Fibroblast of skin of abdomen (primary cell): ENCODE results near the gene CD209.

Experiments used
- DNase-seq: peaks from one replicate; pipeline ENCODE4 v3.0.0-alpha.2; 2013

The CD209 gene

DNA sequence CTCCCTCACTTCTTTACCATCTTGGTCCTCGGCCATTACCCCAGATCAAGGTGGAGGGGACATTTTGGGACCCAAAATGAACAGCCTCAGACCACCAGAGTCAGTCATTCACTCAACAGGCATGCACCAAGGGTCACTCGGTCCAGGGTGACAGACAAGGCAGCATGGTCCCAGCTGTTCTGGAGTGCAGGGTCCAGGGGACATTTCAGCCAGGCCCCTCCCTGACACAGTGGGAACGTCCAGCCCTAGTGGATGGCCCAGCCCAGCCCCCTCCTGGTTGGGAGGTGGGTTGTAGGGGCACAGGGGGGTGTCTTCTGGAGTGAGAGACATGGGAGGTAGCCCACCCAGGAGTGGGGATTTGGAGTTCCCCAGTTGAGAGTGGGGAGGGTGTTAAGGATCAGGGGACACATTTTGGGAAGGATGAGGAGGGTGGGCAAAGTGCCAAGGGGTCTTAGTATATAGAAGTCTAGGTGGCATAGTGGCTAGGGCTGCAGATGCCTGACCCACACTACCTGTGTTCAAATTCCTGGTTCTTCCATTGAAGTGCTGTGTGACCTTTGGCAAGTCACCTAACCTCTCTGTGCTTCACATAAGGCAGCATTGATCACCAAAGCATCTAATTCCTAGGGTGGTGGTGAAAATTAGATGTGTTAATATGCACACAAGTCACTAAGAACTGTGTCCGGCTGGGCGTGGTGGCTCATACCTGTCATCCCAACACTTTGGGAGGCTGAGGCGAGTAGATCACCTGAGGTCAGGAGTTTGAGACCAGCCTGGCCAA is 42.9 kb downstream of the CD209 start:
- no peak for DNase-seq

DNA sequence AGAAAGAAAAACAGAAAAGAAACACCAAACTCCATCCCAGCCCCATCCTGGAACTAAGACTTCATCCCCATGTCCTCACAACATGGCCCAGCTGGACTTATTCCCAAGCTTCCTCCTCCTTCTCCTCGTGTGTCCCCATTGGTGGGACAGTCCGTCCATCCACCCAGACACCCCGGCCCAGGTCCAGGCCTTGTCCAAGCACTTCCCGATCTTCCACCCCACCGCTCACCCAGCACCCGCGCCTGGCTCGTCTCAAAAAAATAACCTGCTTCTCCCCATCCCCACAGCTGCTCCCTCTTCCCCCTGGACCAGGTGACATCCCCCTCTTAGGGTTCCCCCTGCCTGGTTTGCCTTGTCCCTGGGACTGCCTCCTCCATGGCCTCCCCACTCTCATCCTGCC is 44.0 kb downstream of the CD209 start:
- no peak for DNase-seq

DNA sequence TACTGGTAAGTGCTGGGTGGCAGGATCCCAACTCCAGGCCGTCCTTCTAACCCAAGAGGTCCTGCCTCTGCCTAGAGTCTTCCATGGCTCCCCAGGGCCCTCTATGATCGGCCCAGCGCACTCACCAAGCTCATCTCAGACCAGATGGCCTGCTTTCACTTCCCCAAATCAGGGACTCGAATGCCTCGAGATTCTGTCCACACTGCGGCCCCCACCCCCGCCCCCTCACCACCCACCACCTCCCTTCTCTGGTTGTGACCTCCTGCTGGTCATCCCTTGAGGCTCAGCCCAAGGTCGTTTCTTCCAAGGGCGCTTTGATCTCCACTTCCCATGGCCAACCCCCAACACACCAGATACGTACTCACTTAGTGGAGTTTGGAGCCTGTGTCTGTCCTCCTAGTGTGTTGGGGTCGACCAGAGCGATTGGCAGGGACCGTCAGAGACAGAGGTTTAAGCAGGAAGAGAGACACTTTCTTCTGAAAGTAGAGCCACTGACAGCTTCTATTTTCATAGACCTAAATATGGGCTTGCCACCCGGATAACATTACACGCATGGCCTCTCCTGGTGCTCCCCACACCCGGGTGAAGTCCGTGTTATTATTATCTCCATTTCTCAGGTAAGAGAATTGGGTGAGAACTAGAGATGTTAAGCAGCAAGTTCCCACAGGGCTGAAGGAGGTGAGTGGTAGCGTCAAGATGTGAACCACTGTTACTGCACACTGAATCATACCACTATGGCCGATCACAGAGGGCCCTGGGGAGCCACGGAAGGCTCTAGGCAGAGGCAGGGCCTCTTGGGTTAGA is 45.5 kb downstream of the CD209 start, which contains the start of gene FCER2:
Gene FCER2, minus strand, starts transcription at position 478 of the 804 bp plus-strand sequence. CDS start 2,371 bp downstream, outside the sequence.
- DNase-seq, result no peak

DNA sequence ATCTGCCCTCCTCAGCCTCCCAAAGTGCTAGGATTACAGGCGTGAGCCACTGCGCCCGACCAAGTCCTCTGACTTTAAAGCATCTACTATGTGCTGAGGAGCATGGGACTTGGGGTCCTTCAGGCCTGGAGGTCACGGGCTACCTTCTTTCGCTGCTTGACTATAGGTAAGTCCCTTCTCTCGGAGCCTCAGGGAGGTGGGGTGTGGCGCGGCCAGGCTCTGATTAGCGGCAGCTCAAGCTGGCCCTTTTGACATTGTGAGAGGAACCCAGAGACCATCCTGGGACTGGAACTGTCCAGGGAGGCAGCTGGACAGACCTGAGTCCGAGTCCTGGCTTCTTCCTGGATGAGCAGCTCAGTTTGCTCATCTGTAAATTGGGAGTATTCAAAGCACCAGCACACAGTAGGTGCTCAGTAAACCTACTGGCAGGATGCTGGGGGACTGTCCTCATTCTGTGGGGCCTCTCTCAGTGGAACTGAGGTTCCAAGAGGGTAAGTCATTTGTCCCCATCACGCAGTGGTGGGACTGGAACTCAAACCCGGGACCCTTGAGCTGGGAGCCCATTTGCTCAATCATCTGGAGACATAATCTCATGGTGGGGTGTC is 46.2 kb downstream of the CD209 start:
- no peak for DNase-seq

DNA sequence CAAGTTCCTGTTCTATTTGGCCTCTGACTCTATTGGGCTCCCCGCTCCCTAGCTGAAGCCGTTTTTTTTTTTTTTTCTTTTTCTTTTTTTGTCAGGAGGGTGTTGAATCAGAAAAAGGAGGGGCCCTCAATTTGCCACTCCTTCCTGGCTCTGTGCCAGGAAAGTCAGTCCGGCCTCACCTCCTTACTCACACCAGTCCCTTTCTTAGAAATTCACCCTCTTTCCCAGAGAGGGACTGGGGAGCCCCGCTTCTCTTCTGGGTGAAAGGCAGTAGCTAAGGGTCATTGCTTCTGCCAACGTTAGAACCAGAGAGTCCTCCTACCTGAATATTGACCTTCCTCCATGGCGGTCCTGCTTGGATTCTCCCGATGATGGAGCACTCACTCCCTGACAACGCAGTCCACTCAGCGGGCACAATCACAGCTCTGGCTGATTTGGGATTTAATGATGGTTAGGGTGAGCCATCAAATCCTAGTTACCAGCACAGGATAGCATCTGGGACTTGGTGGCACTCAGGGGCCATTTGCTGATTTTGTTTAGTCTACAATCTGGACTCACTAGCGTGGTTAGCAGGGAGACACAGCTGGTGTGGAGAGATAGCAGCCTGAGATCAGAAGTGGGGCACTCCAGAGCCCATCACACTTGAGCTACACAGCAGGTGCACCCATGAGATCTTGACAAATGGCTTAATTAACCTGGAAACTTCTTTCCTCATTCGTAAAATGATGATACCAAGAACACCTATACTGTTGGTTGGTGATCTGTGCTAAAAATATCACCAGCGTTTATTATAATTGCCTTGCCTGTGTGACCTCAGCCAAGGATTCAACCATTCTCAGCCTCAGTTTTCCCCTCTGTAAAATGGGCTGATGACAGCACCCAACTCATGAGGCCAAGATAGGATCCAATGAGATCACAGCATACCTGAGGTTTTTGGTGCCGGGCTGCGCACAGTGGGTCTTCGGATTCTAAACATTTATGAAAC is 47.6 kb downstream of the CD209 start:
- no peak for DNase-seq

DNA sequence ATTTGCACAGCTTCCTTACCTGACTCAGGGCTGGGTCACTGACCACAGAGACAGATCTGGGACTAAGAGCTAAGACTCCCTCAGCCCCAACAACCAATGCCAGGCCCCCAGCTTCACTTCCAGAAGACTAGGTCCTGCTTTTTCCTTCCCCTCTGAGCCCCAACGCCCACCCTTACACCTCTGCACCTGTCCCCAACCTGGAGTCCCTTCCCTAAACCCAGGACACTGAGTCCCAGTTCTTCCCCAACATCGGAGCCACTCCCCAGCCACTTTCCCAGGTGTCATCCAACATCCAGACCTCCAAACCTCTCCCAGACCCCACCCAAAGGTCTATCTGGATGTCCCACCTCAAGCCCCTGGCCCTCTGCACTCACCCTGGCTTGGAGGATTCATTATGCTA is 48.3 kb downstream of the CD209 start:
- DNase-seq, result no peak

DNA sequence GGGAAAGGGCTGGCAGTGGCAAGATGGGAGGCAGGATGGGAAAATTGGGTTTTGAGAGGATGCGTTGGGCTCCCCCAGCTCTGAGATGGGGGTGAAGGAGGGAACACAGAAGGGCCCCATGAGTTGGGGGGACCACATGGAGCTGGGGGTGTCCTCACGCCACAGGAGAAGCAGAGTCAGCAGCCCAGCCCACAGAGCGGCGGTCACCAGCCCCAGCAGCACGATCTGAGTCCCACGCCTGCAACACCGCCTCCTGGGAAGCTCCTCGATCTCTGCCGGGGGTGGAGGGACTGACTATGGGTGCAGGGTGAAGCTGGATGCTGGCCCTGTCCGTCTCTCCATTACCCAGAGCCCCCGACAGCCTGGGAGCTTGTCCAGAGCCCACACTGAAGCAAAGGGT is 48.8 kb downstream of the CD209 start:
- no peak for DNase-seq

DNA sequence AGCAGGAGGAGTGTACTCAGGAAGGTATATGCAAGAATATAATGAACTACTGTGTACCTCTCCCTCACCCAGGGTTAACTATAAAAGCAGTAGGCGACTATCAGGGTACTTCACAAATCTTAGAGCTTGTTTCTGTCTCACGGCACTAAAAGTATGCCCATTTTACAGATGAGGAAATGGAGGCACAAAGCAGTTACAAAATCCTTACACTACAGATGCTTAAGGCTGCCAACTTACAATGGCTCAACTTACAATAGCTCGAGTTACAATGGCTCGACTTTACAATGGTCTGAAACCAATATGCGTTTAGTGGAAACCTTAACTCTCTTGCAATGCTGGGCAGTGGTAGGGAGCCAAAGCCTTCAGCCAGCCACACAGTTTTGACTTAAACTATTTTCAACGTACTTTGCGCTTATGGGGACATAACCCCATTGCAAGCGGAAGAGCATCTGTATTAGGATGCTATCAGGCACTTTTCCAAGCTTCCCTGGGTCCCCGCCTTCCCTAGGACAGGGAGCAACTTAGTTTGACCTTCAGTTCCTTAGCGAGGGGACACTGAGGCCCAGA is 49.5 kb downstream of the CD209 start:
- DNase-seq, result no peak

DNA sequence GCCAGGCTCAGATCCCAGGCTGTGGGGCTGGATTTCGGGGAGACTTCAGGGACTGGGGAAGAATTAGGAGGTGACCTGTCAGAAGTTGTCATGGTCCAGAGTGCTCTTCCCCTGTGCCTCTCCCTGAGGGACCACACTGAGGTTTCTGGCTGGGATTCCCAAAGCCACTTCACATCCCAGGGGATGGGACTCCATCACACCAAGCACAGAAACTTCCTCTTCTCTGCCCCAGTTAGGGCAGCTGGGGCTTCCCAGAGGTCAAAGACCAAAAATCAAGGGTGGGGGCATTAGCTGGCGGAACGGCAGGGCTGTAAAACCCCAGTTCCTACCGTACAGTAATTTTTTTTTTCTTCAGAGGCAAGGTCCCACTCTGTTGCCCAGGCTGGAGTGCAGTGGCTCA is 52.8 kb downstream of the CD209 start:
- no peak for DNase-seq

DNA sequence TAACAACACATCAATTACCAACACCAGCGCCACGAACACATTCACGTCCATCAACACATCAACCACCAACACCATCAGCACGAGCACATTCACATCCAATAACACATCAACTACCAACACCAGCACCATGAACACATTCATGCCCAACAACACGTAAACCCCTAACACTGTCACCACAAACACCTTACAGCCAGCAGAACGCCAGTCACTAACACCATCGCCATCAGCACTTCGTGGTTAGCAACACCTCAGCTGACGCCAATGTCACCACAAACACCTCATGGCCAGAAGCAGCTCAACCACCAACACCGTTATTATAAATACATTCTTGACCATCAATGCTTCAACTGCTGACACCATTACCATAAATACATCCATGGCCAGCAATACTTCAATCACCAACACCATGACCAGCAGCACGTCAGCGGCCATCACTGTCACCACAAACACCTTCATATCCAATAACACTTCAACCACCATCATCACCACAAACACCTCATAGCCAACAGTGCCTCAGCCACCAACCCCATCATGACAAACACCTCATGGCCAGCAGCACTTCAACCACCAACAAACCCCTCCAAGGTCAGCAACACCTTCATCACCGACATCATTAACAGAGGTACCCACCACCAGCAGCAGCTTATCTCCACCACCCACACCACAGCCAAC is 54.8 kb downstream of the CD209 start:
- no peak for DNase-seq

DNA sequence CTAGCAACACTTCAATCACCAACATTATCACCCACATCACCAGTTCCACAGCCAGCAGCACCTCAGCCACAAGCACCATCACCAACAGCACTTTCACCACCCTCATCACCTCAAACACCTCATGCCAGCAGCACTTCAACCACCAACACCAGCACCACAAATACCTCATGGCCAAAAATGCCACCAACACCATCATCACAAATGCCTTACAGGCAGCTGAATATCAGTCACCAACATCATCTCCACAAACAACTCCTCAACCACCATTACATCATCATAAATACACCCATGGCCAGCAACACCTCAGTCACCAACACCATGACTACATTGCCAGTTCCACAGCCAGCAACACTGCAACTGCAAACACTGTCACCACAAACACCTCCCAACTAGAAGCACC is 55.8 kb downstream of the CD209 start:
- no peak for DNase-seq

DNA sequence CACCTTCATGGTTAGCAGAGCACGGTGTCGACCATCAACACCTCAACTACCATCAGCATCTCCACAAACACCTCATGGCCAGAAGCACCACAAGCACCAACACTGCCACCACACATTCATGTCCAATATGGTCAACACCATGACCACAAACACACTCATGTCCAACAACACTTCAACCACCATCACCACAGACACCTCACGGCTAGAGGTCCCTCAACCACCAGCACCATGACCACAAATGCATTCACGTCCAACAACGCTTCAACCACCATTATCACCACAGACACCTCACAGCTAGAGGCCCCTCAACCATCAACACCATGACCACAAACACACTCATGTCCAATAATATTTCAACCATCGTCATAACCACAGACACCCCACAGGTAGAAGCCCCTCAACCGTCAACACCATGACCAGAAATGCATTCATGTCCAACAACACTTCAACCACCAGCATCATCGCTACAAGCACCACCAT is 56.5 kb downstream of the CD209 start:
- DNase-seq, result no peak
